Psoas muscle (tissue), 8 donors: Measurements from ENCODE around the gene DNAH1. TPM values are rescaled to one million over a fixed set of nuclear protein-coding genes. Genes with fewer than 3 reads are reported as not detected.

ENCODE experiments used
- ATAC-seq, 4 donors: fragments of 200-7000 bp; cut with Tn5 transposase; one replicate each; pipeline ENCODE4 v1.9.1; 2020; ENCODE audit warnings: moderate library complexity in 3 of 4, mild to moderate bottlenecking in 2 of 4
- DNase-seq, 2 donors: peaks; one replicate each; pipeline ENCODE4 v3.0.0-alpha.2; 2020
- H3K27ac ChIP-seq: fragments of 200-600 bp; one replicate; pipeline ENCODE4 v1.8.0; 2022
- H3K27me3 ChIP-seq, 3 donors: fragments of 200-600 bp in 1 of 3; one replicate each; pipeline versions ENCODE4 v1.6.1 to v1.8.0; 2013 to 2022; ENCODE audit warnings: low read length in 2 of 3, mild to moderate bottlenecking in 2 of 3, moderate library complexity in 1 of 3; ENCODE audit not compliant: insufficient read depth in 3 of 3
- H3K36me3 ChIP-seq, 2 donors: fragments of 200-600 bp in 1 of 2; one replicate each; pipeline versions ENCODE4 v1.6.1 to v1.8.0; 2013 to 2022; ENCODE audit warnings: low read depth in 1 of 2, mild to moderate bottlenecking in 1 of 2, moderate library complexity in 1 of 2; ENCODE audit not compliant: insufficient read depth in 1 of 2
- H3K4me1 ChIP-seq: fragments of 200-600 bp; one replicate; pipeline ENCODE4 v1.8.0; 2022
- H3K4me3 ChIP-seq: fragments of 200-600 bp; one replicate; pipeline ENCODE4 v1.8.0; 2022; ENCODE audit warnings: mild to moderate bottlenecking
- H3K9me3 ChIP-seq: fragments of 200-600 bp; one replicate; pipeline ENCODE4 v1.8.0; 2022
- CTCF ChIP-seq: fragments of 200-600 bp; IDR thresholded peaks from one replicate; pipeline ENCODE4 v1.8.0; 2022; ENCODE audit warnings: antibody characterized with exemption
- WGBS, 3 donors: extraction: QIAGEN DNeasy Blood & Tissue Kit; methylation state at CpG; one replicate each; pipeline versions ENCODE4 v1.1.6 to v1.1.7; 2013; 5-methylcytosine and 5-hydroxymethylcytosine counted together
- intact Hi-C, 2 donors: fragments of 100-400 bp; cut with DNase I; formaldehyde crosslinking; loops; one replicate each; pipeline versions ENCODE4 v1.11.0 to v1.14.2; 2022
- polyA plus RNA-seq, 3 donors: library from polyadenylated mRNA; stranded (reverse); fragments of 200-250 nt; gene quantifications; one replicate each; pipeline ENCODE4 v1.2.3, GENCODE V29; 2013
- total RNA-seq, 4 donors: library from RNA; stranded (reverse); fragmentation: NEBNext Ultra II Directional in 2 of 4; extraction: Animal tissue kit (Norgen Biotek cat#: 25700) in 2 of 4; gene quantifications; one replicate each; pipeline versions ENCODE4 v1.2.1 to v1.2.4, GENCODE V29; 2021 to 2023
- donor health status: healthy with polysubstance abuse.
- donor health status: DM: no; HTN: no; CAD: no; lungs with moderate emphysema.
- donor health status: Bipolar disorder and iron deficiency.
- donor health status: healthy.
- donor health status: DM: yes; HTN: yes; CAD: no.
- donor health status: DM: no; HTN: no; CAD: no.
- donor health status: DM: no; HTN: no; CAD: no.
- donor health status: DM: yes; HTN: yes; CAD: no.

Gene DNAH1
- total and polyA plus RNA-seq, 7 donors = 0.77 to 4.1 (median 2.4) TPM

- peak overlapping the region; percentile 50 for H3K27ac ChIP-seq
- no peaks in the 10 kb centered on the region for H3K9me3 ChIP-seq
- H3K4me3 ChIP-seq = no peak overlapping the region
- 10 to 16% (median 11%) methylated on average over 7 of the region's 7 CpGs for WGBS, 3 donors
- no peaks in the 10 kb centered on the region for H3K27me3 ChIP-seq
- TF ChIP-seq CTCF = peak; percentile 78
- ATAC-seq (peak; percentile 71 to 91 (median 79)), DNase-seq (no peak)
- H3K36me3 ChIP-seq = no peaks in the 10 kb centered on the region
- H3K4me1 ChIP-seq = peaks cover 15% of the 10 kb centered on the region
- intact Hi-C loops = loop anchor here in 1 of 2 donors (1.0 kb wide), 1 partner anchor 19 kb away; no protein-coding TSS in a partner anchor
Measured at GRCh38 chr3:52428151-52429005, 112.3 kb downstream of the DNAH1 start.

- DNase-seq = no peak
- intact Hi-C loops = no loop called here
Measured at GRCh38 chr3:52429031-52429430, 112.9 kb downstream of the DNAH1 start.

GRCh38 chr3:52429779-52430415 is 113.8 kb downstream of the DNAH1 start:
- 73 to 79% (median 78%) methylated on average over 7 of the region's 7 CpGs for WGBS, 3 donors
- no peak overlapping the region for H3K4me3 ChIP-seq
- ATAC-seq (peak in 3 of 4 donors; percentile 9 to 26 (median 25)), DNase-seq (no peak)
- peaks cover 15% of the 10 kb centered on the region for H3K4me1 ChIP-seq
- no peaks in the 10 kb centered on the region for H3K36me3 ChIP-seq
- no peaks in the 10 kb centered on the region for H3K27me3 ChIP-seq
- TF ChIP-seq CTCF = no peak
- intact Hi-C loops = no loop called here
- H3K27ac ChIP-seq = peak overlapping the region; percentile 61
- H3K9me3 ChIP-seq = no peaks in the 10 kb centered on the region

More at GRCh38 chr3:52429031-52429430, 112.9 kb downstream of the DNAH1 start:
- Histone ChIP-seq H3K27ac (peak overlapping the region; percentile 50), H3K4me1 (peaks cover 15% of the 10 kb centered on the region), H3K36me3 (no peaks in the 10 kb centered on the region), H3K4me3 (no peak overlapping the region), H3K27me3 (no peaks in the 10 kb centered on the region), H3K9me3 (no peaks in the 10 kb centered on the region)
- WGBS, 3 donors = 40 to 45% (median 42%) methylated on average over 3 of the region's 3 CpGs
- no peak for TF ChIP-seq CTCF
- peak; percentile 5 to 15 (median 10) for ATAC-seq

GRCh38 chr3:52430416-52430810 is 114.3 kb downstream of the DNAH1 start:
- H3K27ac ChIP-seq = peak overlapping the region; percentile 61
- intact Hi-C loops = no loop called here
- no peaks in the 10 kb centered on the region for H3K36me3 ChIP-seq
- H3K9me3 ChIP-seq = no peaks in the 10 kb centered on the region
- DNase-seq (no peak), ATAC-seq (no peak)
- H3K27me3 ChIP-seq = no peaks in the 10 kb centered on the region
- no peak overlapping the region for H3K4me3 ChIP-seq
- peaks cover 15% of the 10 kb centered on the region for H3K4me1 ChIP-seq
- 75 to 86% (median 79%) methylated on average over 9 of the region's 9 CpGs for WGBS, 3 donors
- TF ChIP-seq CTCF = no peak
